ENCODE measurements around the gene HIP1. TPM values are rescaled to one million over a fixed set of nuclear protein-coding genes. Genes with fewer than 3 reads are reported as not detected.
A peak's percentile ranks its signal among the peaks of the same experiment; 100 is the strongest.

HIP1 gene
- total and polyA plus RNA-seq, 2 of the 13 experiments (the other 11 are each of a cell fraction or from before 2014, with no cell fraction given) = 4.5 to 6.2 TPM

DNA sequence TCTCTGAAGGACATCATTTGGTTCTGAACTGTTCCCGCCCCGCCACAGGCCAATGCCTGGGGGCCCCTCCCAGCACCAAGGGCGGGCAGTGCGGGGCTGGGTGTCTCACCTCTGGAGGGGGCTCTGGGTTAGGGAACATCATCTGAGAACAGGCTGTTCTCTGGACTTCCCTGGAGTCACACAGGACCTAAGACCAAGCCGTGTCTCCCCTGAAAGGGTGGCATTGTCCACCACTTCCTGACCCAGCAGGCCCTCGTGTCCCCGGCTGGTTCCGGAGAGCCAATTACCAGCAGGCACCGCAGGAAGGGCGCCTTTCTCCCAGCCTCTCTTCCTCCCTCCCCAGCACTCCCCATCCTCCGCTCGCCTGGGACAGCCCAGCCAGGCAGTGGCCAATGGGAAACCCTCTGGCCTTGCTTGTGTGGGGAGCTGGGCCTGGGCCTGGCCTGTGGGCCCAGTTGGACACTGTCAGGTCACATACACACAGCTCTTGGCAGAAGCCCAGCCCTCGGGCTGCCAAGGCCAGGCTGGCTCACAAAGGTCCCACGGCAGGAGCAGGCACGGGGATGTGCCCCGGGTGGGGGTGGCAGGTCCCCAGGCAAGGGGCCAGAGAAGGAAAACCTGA, 127.1 kb downstream of the HIP1 start (continued):
- no peak for TF ChIP-seq ZSCAN5A (CRISPR knock-in tag; IDR thresholded peaks at IDR 0.05; ENCODE audit: borderline replicate concordance)
- TF ChIP-seq, protein P1, sequence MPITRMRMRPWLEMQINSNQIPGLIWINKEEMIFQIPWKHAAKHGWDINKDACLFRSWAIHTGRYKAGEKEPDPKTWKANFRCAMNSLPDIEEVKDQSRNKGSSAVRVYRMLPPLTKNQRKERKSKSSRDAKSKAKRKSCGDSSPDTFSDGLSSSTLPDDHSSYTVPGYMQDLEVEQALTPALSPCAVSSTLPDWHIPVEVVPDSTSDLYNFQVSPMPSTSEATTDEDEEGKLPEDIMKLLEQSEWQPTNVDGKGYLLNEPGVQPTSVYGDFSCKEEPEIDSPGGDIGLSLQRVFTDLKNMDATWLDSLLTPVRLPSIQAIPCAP (CRISPR knock-in tag; IDR thresholded peaks at IDR 0.05; ENCODE audit: low read depth) = no peak
- no peak for TF ChIP-seq ATF7-NPFF (CRISPR knock-in tag; IDR thresholded peaks at IDR 0.05; ENCODE audit: low read depth)
- no peak for TF ChIP-seq ZNF446 (CRISPR knock-in tag; IDR thresholded peaks at IDR 0.05)
- TF ChIP-seq NPAS2 (CRISPR knock-in tag; IDR thresholded peaks at IDR 0.05; ENCODE audit: borderline replicate concordance) = no peak
- peak; percentile 42; the same call in 1 of the 2 replicates for TF ChIP-seq ZFP41 (CRISPR knock-in tag; IDR thresholded peaks at IDR 0.05; ENCODE audit: borderline replicate concordance)
- TF ChIP-seq FOXA1 (IDR thresholded peaks at IDR 0.05) = no peak
- TF ChIP-seq FOXA1 (CRISPR knock-in tag; IDR thresholded peaks at IDR 0.05) = no peak
- no peak for TF ChIP-seq NR1H2 (CRISPR knock-in tag; IDR thresholded peaks at IDR 0.05; ENCODE audit: borderline replicate concordance, low read depth)
- no peak for TF ChIP-seq HNRNPH1 (optimal IDR thresholded peaks at IDR 0.05; ENCODE audit: low read depth, low read length)
- no peak for TF ChIP-seq HOXA5 (CRISPR knock-in tag; IDR thresholded peaks at IDR 0.05)
- TF ChIP-seq DPF2 (CRISPR knock-in tag; IDR thresholded peaks at IDR 0.05; ENCODE audit: borderline replicate concordance, low read depth) = no peak
- TF ChIP-seq, protein P2, sequence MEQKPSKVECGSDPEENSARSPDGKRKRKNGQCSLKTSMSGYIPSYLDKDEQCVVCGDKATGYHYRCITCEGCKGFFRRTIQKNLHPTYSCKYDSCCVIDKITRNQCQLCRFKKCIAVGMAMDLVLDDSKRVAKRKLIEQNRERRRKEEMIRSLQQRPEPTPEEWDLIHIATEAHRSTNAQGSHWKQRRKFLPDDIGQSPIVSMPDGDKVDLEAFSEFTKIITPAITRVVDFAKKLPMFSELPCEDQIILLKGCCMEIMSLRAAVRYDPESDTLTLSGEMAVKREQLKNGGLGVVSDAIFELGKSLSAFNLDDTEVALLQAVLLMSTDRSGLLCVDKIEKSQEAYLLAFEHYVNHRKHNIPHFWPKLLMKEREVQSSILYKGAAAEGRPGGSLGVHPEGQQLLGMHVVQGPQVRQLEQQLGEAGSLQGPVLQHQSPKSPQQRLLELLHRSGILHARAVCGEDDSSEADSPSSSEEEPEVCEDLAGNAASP (CRISPR knock-in tag; IDR thresholded peaks at IDR 0.05; ENCODE audit: borderline replicate concordance) = peak; percentile 33; the same call in 1 of the 2 replicates
- no peak for TF ChIP-seq AHR (CRISPR knock-in tag; IDR thresholded peaks at IDR 0.05)
- no peak for TF ChIP-seq KDM6A (CRISPR knock-in tag; IDR thresholded peaks at IDR 0.05; ENCODE audit: low read depth)
- TF ChIP-seq DMTF1 (CRISPR knock-in tag; IDR thresholded peaks at IDR 0.05) = no peak
- TF ChIP-seq NFIC (IDR thresholded peaks at IDR 0.05; ENCODE audit: low read length) = no peak
- TF ChIP-seq ZNF33A (CRISPR knock-in tag; IDR thresholded peaks at IDR 0.05; ENCODE audit: borderline replicate concordance) = no peak
- no peak for TF ChIP-seq ZNF282 (IDR thresholded peaks at IDR 0.05; ENCODE audit: partially characterized antibody)
- 0 out of 2 replicates have a peak, but pooled peaks have one; percentile 54 for TF ChIP-seq ZNF543 (CRISPR knock-in tag; IDR thresholded peaks at IDR 0.05)
- TF ChIP-seq ZNF781 (CRISPR knock-in tag; IDR thresholded peaks at IDR 0.05; ENCODE audit: borderline replicate concordance, not compliant biosample characterization) = peak; percentile 88
- no peak for TF ChIP-seq ZSCAN12 (CRISPR knock-in tag; IDR thresholded peaks at IDR 0.05)
- TF ChIP-seq, protein P3, sequence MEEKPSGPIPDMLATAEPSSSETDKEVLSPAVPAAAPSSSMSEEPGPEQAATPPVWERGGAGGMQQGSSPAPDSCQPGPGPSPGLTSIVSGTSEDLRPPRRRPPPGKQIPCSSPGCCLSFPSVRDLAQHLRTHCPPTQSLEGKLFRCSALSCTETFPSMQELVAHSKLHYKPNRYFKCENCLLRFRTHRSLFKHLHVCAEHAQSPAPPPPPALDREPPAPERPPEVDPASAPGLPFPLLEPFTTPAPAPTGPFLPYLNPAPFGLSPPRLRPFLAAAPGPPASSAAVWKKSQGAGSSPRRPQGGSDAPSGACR (CRISPR knock-in tag; IDR thresholded peaks at IDR 0.05) = no peak
- TF ChIP-seq SNRNP70 (IDR thresholded peaks at IDR 0.05; ENCODE audit: low read depth, low read length) = no peak

All from HepG2 (cell line).